GM18499 (cell line): ENCODE results near the gene DMBT1.

Experiments used
- ATAC-seq: cut with Tn5 transposase; IDR thresholded peaks from one replicate; pipeline ENCODE4 v1.9.1; 2021; ENCODE audit warnings: moderate number of reproducible peaks; ENCODE audit not compliant: insufficient read depth, unreplicated experiment

DMBT1 gene

DNA sequence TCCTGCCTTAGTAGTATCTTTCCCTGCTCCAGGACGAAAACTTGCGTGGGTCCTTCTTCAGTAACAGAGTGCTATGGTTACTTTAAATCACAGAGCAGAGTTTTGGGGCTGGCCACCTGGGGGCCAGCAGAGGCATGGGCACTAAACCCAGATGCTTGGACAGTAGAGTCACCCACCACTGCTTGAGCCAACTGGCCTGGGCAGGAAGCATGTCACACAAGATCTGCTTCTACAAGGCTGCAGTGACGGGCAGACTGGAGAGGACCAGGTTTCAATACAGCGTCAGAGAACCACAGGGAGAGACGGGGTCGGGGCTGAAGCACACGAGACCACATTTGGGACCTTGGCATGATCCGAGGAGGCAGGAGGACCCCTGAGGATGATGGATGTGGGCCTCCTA is 14.3 kb upstream of the DMBT1 start:
- no peak for ATAC-seq

DNA sequence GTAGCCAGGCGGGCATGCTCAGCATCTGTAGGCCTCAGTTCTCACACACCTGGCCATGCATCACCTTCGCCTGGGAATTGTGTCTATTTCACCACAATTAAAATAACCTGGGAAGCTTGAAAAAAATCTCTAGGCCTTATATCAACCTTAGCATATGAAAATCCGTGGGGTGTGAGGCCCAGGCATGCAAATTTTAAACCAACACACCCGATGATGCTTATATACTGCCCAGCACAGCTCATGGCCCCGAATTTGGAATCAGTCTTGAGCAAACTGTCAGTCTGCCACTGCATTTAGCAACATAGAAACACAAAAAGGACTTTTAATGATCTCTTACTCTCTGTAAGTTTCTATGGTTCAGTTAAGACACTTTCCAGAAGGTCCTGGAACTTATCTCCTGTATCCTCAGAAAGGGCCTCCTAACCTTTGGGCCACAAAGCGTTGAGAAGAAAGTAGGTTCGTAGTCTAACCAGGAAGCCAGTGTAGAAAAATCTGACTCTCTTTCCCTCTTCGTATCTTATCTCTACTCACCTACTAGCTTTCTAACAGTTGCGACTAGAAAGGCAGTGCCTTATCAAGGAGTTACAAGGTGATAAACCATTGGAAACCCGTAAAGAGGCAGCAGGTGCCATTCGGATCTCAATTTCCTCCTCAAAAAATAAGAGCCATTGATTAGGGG is 12.0 kb upstream of the DMBT1 start:
- ATAC-seq, result no peak

DNA sequence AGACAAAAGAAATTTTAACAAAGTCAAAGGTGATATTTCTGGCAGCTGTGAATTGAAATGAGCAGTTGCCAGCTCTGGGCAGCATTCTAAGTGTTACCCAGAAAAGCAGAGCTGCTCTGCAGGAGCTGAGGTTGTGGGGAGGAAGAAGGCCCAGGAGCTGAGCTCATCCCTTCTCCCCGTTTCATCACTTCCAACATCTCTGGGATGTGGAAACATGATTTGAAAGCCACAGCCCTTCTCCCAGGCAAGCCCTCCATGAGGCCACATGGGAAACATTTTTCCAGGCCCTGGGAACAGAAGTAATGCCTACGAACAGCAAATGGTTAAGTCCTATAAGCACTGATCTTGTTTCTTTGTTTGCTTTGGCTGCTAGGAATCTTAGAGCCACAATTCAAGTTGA is 10.9 kb upstream of the DMBT1 start:
- no peak for ATAC-seq

DNA sequence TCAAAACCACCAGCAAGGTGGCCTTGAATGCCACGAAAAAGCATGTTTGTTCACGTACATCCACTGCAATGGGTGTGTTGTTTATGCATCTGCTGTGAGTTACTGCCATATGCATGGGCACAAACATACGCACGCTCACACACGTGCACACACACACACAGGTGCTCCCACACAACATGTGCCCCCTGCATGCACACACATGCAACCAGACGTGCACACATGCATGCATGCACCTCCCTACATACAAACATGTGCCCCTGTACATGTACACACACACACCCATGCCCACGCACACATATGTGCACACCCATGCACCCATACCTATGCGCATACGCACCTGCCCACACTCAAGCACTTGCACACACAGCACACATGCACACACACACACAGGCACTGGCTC is 10.1 kb upstream of the DMBT1 start:
- no peak for ATAC-seq

DNA sequence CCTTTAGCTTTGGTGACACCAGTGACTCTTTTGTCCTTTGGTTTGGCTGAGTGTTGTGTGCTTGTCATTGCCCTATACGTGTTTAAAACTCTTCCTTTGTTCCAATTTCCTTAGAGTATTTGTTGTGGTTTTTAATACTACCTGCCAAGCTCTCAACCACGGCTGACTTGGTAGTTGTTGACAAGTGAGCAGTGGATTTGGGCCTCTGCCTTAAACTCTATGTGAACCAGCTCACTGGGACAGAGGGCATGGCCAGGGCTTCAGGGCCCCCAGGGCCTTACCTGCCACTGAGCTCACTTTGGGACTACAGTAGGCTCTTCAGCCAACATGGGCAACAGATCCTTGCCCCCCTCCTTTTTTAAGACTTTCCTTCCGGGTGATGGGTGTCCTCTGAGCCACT is 9.6 kb upstream of the DMBT1 start:
- no peak for ATAC-seq

DNA sequence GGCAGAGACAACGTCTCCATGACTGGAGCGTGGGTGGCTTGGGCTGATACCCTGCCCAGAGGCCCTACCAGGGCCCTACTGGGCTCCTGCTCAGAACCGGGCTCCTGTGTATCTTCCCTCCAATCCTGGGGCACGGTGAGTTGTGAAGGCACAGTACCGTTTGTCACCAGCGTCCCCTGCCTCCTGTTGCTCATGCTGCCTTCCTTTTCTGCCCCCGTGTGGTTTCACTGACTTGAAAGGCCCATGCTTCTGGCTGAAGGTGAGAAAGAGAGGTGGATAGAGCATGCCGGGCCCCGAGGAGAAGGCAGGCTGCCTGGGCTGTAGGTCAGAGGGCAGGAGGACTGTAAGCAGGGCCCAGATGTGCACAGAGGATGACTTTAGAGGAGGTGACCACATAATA is 9.1 kb upstream of the DMBT1 start:
- no peak for ATAC-seq

DNA sequence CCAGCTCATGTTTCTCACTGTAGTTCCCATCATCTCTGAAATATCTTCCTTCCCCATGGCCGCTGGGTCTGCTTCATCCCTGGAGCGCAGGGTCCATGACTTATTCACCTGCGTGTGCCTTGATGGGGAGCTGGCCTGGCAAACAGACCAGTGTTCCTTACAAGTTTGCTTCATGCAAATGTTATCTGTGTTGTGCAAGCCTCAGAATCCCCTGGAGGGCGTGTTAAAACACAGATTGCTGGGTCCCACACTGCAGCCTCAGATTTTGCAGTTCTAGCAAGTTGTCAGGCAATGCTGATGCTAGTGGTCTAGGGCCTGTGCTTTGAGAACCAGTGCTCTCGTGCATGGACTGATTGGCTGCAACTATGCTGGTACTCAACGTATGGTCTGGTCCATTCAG is 7.2 kb upstream of the DMBT1 start:
- no peak for ATAC-seq

DNA sequence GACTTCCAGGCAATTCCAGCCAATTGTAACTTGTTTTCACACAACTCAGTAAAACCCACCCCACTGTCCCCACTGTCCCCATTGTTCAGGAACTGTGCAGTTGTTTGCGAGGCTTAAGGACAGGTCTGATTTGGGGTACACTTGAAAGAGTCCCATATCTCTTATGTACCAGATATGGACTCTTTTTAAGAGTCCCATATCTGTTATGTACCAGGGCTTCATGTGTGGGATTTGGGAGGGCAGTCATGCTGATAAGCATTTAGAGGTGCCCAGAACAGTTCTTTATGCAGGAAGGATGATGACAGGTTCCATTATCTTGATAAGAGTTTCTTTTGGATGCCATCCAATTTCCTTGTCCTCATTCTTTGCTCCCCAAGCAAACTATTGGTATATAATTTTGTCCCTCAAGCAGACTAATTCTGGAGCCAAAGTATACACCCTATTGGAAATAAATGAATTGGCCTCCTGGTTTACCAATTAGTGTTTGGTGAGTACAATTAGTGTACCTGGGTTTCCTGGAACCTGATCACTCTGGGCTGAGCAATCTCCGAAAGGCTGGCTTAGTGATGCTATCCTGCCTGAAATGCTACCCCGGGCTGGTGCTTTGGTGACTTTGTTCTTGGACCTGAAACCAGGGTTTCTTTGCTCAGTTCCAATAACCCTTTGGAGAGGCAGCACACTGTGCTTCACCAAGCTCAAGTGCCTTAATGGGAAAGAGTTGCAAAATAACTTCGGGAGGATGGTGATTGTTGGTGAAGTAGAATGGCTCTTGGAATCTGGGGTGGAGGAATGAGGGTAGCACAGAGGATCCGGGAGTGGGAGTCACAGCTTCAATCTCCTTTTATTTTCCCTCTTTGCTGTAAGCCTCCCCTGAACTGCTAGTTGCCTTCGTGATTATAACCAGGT is 6.2 kb upstream of the DMBT1 start:
- no peak for ATAC-seq

DNA sequence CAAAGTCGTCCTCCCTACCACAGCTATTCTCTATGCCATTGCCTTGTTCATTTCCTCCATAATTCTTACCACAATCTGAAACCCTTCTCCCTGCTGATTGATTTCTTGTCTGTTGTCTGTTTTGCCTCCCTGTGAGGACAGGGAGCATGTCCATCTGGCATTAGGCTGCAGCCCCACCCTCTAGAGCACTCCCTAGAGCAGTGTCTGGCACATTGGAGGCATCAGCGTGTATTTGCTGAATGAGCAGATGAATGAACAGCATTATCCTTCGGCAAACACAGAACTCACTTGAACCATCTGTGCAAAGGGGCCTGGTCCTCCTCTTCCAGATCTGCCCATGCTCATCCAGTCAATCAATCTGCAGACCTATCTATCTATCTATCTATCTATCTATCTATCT is 5.1 kb upstream of the DMBT1 start:
- ATAC-seq, result no peak

DNA sequence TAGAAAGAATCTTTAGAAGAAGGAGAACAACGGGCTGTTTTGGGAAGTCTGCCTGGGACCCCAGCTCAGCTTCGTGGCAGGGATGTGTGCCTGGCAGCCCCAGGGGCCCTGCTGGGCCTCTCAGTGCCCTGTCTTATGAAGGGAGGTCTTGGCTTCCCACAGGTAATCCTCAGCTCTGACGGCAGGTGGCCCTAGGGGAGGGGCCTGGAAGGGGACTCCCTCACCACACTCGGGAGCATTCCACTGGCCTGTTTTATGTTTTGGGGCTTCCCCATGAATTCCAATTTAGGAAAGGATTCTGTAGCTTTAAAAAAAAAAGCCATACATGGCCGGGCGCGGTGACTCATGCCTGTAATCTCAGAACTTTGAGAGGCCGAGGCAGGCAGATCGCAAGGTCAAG is 3.0 kb upstream of the DMBT1 start:
- no peak for ATAC-seq

DNA sequence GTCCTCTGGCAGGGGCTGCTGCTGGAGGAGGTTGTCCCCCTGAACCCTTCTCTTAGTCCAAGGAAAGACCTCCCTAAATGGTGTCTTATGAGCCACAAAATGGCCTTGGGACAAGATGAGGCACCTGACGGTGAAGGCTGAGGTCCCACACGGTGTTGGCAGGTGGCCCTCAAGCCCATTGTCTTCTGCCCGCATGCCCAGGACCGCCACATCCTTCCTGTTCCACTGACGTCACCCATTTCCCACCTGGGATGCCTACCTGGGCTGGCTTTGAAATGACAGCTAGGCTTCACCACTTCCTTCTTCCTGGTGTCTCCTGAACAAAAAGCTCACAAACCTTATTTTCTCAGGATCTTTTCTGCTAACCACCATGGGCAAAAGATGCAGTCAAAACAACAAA is 2.1 kb upstream of the DMBT1 start:
- no peak for ATAC-seq

DNA sequence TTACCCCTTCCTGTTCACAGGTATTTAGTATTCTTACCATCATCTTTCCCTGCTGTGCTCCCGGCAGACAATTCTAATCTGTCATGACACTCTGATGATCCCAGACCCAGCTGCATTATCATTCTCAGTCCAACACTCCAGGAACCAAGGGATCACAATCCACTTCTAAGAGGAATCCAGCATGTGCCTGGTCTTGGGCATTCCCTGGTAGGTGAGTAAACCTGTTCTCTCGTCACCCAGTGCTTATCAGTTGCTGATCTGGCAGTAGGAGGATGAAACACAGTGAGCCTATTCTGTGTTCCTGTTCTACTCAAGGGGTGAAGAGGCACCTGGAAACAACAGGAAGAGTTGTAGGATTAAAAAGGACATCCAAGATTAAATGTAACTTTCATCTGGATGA is 1.3 kb upstream of the DMBT1 start:
- ATAC-seq, result no peak

DNA sequence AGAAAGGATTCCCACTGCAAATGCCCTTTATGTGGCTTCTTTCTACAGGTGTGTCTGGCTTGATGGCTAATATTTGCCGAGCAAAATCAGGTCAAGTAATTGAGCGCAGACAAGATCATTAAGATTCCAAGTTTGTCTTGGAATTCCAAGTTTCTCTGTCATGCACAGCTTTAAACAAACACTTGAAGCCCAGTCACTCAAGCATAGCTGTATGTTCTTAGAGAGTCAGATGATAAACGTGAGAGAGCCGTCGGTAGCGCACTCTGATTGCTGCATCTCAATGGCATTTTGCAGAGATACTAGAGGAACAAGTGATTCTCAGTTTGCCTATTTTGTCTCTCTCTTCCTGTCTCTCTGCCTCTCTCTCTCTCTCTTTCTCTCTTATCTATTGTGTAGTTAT is 658 bp downstream of the DMBT1 start:
- ATAC-seq, result no peak

DNA sequence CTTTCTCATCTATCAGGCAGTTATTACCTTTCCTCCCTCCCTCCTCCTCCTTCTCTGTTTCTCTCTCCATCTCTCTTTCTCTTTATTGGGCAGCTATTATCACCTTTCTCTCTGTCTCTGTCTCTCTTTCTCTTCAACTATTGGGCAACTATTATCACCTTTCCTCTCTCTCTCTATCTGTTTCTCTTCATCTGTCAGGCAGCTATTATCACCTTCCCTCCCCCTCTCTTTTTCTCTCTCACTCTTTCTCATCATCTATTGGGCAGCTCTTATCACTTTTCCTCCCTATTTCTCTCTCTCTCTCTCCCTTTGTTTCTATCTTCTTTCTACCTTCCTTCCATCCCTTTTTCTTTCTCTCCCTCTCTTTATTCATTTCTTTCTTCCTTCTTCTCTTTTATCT is 1.2 kb downstream of the DMBT1 start:
- ATAC-seq, result no peak

DNA sequence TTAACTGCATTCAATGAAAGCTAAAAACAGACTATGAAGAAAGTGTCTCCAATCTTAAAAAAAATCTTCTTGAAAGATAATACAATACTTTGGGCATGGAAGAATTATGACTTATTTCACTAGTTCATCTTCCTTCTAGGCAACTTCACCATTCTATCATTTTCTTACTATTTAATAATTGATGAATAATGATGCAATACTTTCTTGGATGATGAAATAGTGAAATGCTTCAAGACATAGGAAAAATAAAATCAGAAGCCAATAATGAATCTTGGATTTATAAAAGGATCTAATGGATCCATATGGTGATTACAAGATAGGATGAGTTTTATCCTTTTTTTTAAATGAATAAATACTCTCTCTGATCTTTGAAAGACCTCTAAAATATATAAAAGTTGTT is 4.4 kb downstream of the DMBT1 start:
- no peak for ATAC-seq

DNA sequence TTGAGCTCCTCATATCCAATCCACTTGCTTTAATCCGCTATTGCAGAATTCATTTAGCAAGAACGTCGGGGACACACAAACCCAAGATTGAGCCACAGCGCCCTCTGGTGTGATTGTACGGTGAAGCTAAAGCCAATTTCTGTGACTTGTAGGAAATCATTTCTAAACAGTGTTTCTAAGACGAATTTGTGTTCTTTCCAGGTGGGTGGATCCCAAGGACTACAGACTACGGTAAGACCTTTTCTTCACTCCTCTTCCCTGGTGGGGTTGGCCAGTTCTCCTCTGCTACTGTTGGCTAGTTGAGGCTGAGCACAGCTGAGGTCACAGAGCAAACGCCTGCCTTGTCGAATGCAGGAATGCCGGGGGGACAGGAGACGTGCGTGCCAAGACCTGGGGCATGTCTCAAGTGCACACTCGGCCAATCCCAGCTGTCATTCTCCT is 5.2 kb downstream of the DMBT1 start:
- no peak for ATAC-seq

DNA sequence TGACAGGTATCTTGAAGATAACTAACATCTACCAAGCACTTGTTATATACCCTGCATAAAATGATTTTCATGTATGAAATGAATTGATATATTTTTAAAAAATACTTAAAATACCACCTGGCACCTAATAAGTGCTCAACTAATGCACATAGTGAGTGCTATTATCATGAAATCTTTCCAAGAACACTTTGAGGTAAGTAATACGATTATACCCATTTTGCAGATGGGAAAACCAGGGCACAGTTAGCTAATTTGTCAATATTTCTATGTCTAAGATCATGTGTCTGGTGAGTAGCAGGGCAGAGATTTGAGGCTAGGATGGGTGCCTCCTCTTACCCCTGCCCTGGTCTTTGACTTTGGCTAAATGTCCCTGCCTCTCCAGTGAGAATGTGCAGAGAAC is 6.1 kb downstream of the DMBT1 start:
- no peak for ATAC-seq

DNA sequence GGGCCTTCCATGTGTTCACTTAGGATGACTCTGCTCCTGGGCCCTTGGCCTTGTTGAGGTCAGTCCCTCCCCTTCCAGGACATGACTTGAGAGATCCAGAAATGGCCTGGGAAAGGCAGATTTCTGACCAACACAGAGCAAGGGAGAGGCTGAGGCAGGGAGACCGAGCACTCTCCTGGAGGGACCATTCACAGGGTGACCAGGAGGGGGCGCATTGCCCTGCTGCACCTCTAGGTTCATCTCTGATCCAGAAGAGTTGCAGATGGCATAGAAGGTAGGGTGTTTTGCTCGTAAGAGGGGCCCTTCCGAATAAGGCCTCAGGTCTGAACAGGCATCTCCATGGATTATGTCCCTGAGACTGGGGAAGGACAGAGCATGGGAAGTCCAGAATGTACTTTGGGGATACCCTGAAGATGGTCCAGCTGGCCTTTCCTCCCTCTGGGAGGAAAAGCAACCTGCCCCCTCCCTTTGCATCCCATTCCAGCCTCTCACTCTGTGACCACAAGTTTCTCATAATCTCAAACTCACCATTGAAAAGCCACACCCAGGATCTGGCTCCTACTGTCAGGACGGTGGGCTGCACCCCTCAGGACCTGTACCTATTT is 6.6 kb downstream of the DMBT1 start:
- ATAC-seq, result no peak

DNA sequence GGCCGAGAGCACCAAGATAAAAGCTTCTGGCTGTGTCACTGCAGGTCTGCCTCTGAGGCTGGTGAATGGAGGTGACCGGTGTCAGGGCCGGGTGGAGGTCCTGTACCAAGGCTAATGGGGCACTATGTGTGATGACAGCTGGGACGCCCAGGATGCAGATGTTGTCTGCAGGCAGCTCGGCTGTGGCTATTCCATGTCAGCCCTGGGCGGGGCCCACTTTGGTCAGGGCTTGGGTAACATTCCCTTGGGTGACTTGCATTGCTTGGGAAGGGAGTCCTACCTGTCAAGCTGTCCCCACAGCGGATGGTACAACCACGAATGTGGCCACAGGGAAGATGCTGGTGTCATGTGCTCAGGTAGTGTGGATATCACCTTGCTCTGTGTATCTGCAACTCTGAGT is 8.0 kb downstream of the DMBT1 start:
- no peak for ATAC-seq

DNA sequence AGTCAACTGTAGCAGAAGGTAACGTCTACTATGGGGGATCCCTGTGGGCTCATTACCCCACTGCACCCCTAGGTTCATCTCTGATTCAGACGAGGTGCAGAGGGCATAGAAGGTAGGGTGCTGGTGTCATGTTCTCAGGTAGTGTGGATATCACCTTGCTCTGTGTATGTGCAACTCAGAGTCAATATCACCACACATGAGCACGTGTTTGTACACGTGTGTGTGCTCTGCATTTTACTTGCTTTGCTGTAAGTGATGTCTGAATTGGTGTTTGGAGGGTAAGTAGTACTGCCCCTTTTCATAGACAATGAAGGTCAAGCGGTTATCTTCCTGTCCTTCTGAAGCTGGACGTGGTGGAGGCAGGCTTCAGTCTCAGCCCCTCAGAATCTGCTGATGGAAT is 10.4 kb downstream of the DMBT1 start:
- ATAC-seq, result no peak

DNA sequence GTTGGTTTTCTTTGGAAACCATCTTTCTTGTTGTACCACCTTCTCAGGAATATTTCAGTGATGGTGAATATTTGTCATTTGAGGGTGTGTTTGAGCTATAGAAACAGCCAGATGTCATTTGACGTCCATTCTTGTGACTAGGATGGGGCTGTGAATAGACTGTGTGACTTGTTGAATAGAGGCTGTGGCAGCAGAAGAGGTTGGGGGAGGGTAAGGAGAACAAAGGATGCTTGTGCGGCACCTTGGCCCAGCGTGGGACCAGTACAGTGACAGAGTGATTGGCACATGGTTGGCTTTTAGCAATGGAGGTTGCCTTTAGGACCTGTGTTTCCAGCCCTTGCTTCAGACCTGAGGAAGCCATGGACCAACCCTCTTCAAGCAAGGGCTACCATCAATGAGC is 11.3 kb downstream of the DMBT1 start:
- no peak for ATAC-seq

DNA sequence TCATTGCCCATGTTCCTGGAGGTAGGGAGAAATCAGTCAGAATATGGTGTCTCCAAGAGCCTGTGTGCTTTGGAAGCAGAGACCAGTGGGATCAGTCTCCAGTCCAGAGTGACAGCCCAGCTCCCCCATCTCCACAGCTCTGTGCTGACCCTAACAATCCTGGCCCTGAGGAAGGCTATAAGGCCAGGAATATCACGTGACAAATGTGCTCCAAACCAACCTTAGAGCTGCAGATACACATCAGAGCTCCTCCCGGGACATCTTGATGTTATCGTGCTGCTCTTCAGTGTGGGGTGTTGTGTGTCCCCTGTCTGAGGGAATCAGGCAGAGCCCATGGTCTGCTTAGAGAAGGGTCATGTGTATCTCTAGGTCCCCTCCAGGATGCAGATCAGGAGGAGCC is 15.2 kb downstream of the DMBT1 start:
- ATAC-seq, result no peak
